H1 (cell line): ENCODE data around the gene COL26A1. TPM values are rescaled to one million over a fixed set of nuclear protein-coding genes. Genes with fewer than 3 reads are reported as not detected.

ENCODE experiments used
- BRCA1 ChIP-seq: IDR thresholded peaks from 2 replicates; pipeline ENCODE4 v1.6.1; 2012; ENCODE audit warnings: low read depth, low read length, improper control_type of control experiment
- CBX5 ChIP-seq: fragments of 300-800, 300-1000 bp; sonication (generic); IDR thresholded peaks from 2 replicates; pipeline ENCODE4 v1.7.1; 2016; ENCODE audit warnings: antibody characterized with exemption, low read length, low read depth
- CHD1 ChIP-seq: IDR thresholded peaks from 2 replicates; pipeline ENCODE4 v1.6.1; 2012; ENCODE audit warnings: low read depth, low read length, improper control_type of control experiment
- POU5F1 ChIP-seq: IDR thresholded peaks from 2 replicates; pipeline ENCODE4 v1.6.1; 2011; ENCODE audit warnings: low read depth, mild to moderate bottlenecking, low read length, moderate library complexity
- RXRA ChIP-seq: IDR thresholded peaks from 2 replicates; pipeline ENCODE4 v1.6.1; 2011; ENCODE audit warnings: low read depth, mild to moderate bottlenecking, low read length, moderate library complexity; ENCODE audit not compliant: insufficient read depth
- SP2 ChIP-seq: IDR thresholded peaks from 2 replicates; pipeline ENCODE4 v1.6.1; 2012; ENCODE audit warnings: mild to moderate bottlenecking, low read length, inconsistent platforms
- ZNF274 ChIP-seq: IDR thresholded peaks from 2 replicates; pipeline ENCODE4 v1.7.0; 2012; ENCODE audit warnings: low read length, borderline replicate concordance; ENCODE audit errors: extremely low read depth
- polyA plus RNA-seq, 7 experiments: library from polyadenylated mRNA; depleted of rRNA in 3 of 7; stranded (reverse) in 5 of 7; unstranded in 2 of 7; fragments of >200 nt in 5 of 7; fragments of 200-250 nt in 2 of 7; gene quantifications; 1 replicate in 5 of 7; 2 replicates in 1 of 7; 4 replicates in 1 of 7; pipeline versions ENCODE4 v1.2.1 to v1.2.3, GENCODE V29; 2011 to 2013; ENCODE audit warnings: missing spikeins in 2 of 7, mixed read lengths in 2 of 7
- total RNA-seq: library from RNA; stranded (reverse); fragmentation: NEBNext Ultra II Directional; extraction: Animal tissue kit (Norgen Biotek cat#: 25700); gene quantifications from 2 replicates; pipeline ENCODE4 v1.2.1, GENCODE V29; 2021
- TF ChIP-seq, protein P1 (sequence below): fragments of 300-600 bp; sonication (generic); IDR thresholded peaks from 2 replicates; pipeline ENCODE4 v1.7.1; 2012; ENCODE audit warnings: low read length, moderate library complexity, mild to moderate bottlenecking, inconsistent platforms; ENCODE audit not compliant: insufficient replicate concordance
- TF ChIP-seq, protein P2 (sequence below): IDR thresholded peaks from 2 replicates; pipeline ENCODE4 v1.6.1; 2012; ENCODE audit warnings: low read length, inconsistent platforms

COL26A1 gene
- total and polyA plus RNA-seq, 2 of the 8 experiments (the other 6 are each of a cell fraction or from before 2014, with no cell fraction given) = 51.1 to 68.8 TPM

DNA sequence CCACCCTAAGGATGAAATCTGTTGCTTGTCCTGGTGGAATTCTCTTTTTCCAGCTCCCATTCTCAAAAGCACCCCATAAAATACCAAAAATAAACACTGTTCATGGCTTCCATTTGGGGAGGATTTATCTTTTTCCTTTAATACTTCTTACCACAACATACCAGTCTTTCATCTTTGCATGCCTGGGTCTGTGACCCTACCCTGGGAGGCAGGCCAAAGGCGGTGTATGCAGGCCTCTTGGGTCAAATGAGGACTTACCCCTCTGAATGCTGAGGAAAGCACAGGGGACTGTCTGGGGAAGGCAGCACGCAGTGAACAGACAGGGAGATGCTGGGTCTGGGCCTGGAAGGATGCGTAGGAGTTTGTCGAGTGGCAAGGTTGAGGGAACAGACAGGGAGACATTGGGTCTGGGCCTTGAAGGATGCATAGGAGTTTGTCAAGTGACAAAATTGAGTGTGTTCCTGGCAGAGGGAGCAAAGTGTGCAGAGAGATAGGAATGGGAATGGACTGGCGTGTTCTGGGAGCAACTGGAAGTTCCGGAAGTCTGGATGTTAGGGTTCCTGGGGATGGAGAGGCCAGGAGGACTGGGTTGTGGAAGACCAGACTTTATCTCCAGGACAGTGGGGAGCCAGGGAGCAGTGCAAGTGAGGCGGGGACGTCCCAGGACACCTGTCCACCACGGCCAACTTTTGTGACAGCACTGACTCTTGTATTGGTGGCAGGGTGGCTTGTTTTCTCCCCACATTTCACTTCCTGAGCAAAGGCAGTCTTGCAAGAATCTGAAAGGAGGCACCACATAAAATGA is 225.7 kb downstream of the COL26A1 start (continued):
- TF ChIP-seq, protein P1, sequence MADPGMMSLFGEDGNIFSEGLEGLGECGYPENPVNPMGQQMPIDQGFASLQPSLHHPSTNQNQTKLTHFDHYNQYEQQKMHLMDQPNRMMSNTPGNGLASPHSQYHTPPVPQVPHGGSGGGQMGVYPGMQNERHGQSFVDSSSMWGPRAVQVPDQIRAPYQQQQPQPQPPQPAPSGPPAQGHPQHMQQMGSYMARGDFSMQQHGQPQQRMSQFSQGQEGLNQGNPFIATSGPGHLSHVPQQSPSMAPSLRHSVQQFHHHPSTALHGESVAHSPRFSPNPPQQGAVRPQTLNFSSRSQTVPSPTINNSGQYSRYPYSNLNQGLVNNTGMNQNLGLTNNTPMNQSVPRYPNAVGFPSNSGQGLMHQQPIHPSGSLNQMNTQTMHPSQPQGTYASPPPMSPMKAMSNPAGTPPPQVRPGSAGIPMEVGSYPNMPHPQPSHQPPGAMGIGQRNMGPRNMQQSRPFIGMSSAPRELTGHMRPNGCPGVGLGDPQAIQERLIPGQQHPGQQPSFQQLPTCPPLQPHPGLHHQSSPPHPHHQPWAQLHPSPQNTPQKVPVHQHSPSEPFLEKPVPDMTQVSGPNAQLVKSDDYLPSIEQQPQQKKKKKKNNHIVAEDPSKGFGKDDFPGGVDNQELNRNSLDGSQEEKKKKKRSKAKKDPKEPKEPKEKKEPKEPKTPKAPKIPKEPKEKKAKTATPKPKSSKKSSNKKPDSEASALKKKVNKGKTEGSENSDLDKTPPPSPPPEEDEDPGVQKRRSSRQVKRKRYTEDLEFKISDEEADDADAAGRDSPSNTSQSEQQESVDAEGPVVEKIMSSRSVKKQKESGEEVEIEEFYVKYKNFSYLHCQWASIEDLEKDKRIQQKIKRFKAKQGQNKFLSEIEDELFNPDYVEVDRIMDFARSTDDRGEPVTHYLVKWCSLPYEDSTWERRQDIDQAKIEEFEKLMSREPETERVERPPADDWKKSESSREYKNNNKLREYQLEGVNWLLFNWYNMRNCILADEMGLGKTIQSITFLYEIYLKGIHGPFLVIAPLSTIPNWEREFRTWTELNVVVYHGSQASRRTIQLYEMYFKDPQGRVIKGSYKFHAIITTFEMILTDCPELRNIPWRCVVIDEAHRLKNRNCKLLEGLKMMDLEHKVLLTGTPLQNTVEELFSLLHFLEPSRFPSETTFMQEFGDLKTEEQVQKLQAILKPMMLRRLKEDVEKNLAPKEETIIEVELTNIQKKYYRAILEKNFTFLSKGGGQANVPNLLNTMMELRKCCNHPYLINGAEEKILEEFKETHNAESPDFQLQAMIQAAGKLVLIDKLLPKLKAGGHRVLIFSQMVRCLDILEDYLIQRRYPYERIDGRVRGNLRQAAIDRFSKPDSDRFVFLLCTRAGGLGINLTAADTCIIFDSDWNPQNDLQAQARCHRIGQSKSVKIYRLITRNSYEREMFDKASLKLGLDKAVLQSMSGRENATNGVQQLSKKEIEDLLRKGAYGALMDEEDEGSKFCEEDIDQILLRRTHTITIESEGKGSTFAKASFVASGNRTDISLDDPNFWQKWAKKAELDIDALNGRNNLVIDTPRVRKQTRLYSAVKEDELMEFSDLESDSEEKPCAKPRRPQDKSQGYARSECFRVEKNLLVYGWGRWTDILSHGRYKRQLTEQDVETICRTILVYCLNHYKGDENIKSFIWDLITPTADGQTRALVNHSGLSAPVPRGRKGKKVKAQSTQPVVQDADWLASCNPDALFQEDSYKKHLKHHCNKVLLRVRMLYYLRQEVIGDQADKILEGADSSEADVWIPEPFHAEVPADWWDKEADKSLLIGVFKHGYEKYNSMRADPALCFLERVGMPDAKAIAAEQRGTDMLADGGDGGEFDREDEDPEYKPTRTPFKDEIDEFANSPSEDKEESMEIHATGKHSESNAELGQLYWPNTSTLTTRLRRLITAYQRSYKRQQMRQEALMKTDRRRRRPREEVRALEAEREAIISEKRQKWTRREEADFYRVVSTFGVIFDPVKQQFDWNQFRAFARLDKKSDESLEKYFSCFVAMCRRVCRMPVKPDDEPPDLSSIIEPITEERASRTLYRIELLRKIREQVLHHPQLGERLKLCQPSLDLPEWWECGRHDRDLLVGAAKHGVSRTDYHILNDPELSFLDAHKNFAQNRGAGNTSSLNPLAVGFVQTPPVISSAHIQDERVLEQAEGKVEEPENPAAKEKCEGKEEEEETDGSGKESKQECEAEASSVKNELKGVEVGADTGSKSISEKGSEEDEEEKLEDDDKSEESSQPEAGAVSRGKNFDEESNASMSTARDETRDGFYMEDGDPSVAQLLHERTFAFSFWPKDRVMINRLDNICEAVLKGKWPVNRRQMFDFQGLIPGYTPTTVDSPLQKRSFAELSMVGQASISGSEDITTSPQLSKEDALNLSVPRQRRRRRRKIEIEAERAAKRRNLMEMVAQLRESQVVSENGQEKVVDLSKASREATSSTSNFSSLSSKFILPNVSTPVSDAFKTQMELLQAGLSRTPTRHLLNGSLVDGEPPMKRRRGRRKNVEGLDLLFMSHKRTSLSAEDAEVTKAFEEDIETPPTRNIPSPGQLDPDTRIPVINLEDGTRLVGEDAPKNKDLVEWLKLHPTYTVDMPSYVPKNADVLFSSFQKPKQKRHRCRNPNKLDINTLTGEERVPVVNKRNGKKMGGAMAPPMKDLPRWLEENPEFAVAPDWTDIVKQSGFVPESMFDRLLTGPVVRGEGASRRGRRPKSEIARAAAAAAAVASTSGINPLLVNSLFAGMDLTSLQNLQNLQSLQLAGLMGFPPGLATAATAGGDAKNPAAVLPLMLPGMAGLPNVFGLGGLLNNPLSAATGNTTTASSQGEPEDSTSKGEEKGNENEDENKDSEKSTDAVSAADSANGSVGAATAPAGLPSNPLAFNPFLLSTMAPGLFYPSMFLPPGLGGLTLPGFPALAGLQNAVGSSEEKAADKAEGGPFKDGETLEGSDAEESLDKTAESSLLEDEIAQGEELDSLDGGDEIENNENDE = no peak
- TF ChIP-seq RXRA (no peak), BRCA1 (no peak), POU5F1 (no peak), CHD1 (no peak), SP2 (no peak), CBX5 (no peak), ZNF274 (no peak)
- TF ChIP-seq, protein P2, sequence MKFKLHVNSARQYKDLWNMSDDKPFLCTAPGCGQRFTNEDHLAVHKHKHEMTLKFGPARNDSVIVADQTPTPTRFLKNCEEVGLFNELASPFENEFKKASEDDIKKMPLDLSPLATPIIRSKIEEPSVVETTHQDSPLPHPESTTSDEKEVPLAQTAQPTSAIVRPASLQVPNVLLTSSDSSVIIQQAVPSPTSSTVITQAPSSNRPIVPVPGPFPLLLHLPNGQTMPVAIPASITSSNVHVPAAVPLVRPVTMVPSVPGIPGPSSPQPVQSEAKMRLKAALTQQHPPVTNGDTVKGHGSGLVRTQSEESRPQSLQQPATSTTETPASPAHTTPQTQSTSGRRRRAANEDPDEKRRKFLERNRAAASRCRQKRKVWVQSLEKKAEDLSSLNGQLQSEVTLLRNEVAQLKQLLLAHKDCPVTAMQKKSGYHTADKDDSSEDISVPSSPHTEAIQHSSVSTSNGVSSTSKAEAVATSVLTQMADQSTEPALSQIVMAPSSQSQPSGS = no peak
